Urothelium cell line (cell line): ENCODE data around the gene DBX1.
"Not testable (repeated sequence)": the region's sequence is repeated elsewhere in the genome, so short reads cannot be mapped to it uniquely, and the experiment has no call there.

ENCODE experiments used
- DNase-seq: peaks from one replicate; pipeline ENCODE4 v3.0.0; 2011; ENCODE audit warnings: low spot score, mixed read lengths
- FAIRE-seq: peaks from 2 replicates; lab custom pipeline; 2011; peaks lifted over from hg19 to GRCh38; lab: Jason Lieb, UNC

Gene DBX1, protein sequence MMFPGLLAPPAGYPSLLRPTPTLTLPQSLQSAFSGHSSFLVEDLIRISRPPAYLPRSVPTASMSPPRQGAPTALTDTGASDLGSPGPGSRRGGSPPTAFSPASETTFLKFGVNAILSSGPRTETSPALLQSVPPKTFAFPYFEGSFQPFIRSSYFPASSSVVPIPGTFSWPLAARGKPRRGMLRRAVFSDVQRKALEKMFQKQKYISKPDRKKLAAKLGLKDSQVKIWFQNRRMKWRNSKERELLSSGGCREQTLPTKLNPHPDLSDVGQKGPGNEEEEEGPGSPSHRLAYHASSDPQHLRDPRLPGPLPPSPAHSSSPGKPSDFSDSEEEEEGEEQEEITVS

DNA sequence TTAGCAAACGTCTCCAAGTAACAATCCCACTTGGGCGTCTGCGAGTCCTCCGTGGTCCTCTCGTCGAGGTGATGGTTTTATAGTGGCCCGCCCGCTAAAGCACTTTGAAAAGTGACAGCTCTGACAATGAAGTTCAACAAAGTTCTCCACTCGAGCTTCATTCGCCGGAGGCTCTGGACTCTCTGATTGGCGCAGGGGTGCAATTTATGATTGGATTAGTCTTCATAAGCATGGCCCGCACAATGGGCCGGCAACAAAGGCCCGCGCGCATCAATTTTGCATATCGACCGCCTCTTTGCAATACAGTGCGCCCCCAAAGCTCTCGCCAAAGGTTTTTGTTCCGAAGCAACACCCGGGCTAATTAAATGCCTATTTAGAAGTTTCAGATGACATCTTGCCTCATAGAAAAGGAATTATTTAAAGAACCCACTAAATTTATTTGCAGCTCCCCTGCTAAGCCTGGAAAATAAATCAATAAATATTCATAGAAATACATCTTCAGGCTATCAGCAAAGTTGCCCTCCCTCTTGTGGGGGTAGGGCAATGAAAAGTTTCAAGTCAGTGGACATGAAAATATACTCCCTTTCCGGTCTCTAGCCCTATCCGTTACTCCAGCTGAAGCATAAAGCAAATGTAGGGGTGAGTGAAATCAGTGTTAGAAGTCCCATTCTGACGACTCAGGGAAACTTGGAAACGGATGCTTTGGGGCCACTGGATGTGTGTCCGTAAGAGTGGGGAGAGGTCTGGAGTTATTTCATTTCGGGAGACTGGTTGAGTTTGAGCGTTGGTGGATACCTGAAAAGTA is at the start of gene DBX1:
Gene DBX1 (minus strand): TSS at position 51 of the 805 bp plus-strand sequence. CDS start 151 bp downstream, outside the sequence.
- DNase-seq (no peak), FAIRE-seq (no peak)

DNA sequence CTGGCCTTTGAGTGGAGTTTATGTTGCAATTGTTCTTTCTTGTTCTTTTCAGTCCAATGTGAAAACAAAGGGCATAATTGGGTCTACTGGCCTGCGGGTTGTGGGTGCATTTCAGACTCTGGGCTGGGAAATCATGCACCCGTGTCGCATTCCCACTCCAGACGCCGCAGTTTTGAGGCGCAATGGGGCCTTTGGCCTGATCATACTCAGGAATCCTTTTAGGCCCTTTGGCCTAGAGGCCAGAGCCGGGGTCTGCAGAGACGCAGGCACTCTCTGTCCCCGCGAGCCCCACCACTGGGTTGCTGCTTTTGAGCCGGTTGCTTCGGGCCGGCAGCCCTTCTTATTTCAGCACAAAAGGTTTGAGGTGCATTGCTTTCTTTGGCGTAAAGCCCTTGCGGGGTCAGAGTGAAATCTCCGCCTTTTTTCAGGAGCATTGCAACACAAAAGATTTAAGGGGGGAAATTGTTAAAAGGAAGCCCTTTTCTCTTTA is 48.4 kb upstream of the DBX1 start:
- no peak for DNase-seq
- no peak for FAIRE-seq

DNA sequence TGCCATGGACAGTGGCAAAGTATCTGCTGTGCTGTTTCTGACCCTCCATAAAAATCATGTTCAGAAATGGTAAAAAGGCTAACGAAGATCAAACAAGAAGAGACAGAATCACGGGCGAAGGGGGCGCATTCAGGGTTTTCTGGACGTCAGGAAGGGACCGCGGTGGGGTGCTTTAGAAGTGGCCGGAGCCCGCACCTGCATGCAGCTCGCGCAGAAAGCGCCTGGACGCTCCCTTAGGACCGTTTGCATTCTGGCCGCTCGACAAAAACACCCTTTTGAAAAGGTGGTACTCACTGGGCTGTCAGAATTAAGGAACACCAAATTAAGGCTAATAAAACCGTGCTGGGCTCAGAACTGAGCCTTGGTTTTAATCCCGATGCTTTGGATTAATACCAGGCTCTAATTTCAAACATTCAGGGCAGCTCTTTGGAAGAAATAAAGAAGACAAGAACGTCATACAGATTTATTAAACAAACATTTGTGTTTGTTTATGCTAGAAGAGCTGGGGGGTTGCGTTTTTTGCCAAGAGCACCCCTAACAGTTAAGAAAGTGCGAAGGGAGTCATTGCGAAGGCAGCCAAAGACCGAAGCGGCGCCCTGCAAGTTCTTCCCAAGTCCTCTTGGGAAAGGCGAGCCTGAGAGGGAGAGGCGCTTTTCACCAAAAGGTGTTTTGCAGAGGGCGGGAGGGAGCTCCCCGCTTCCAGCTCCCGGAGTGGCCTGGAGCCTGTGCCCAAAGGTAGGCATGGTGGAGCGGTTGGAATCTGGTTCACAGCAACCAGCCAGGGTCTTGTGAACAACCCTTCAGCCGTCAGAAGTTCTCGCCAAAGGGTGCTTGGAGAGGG is 47.7 kb upstream of the DBX1 start:
- DNase-seq (no peak), FAIRE-seq (no peak)

DNA sequence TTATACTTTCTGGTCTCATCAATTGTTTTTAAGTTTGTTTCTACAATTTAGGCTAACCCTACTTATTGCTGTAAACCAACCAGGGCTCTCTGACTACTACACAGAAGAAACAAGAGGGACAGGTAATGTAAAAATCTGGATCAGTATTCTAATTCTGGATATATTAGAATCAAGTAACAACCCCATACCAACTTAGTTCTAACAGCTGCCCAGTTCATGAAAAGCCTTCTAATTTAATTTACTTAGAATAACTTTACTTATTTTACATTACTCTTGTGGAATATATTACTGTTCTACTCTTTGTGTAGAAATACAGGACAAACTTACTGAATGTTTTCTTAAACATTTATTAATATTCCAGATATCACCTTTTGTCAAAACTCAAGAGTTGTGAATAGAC is 45.5 kb upstream of the DBX1 start:
- DNase-seq (no peak), FAIRE-seq (no peak)

DNA sequence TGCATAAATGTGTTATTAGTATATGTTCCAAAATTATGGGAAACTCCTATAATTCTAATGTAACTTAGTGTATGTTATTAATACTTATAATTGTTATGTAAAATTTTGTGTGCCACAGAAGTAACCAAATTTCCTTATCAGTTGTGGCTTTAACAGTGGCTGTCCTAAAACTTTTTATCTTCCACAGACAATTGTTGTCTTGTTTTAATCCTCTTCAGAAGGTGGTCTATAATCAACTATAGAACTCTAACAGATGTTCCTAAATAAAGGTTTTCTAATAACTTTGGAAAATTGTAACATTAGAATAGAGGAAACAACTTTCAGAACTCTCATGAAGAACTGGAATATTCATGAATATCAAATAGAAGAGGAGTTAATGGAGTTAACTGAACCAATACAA is 44.4 kb upstream of the DBX1 start:
- DNase-seq, result no peak
- no peak for FAIRE-seq

DNA sequence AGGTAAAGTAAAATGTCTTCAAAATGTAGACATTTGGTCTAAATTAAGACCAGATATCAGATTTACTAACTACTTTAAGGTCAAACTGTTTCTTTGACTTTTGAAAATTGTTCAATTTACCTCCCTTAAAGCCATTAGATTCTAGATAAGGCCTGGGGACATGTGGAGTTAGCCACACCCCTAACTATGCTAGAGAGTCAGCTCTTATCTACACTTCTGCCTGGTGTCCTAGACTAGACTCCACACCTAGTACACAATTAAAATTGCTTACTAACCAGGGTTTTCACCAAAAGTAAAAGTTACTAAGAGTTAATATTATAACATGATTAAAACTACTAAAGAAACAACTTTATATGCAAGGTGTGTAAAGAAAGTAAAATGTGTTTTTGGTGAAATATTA is 43.6 kb upstream of the DBX1 start:
- FAIRE-seq, result no peak

DNA sequence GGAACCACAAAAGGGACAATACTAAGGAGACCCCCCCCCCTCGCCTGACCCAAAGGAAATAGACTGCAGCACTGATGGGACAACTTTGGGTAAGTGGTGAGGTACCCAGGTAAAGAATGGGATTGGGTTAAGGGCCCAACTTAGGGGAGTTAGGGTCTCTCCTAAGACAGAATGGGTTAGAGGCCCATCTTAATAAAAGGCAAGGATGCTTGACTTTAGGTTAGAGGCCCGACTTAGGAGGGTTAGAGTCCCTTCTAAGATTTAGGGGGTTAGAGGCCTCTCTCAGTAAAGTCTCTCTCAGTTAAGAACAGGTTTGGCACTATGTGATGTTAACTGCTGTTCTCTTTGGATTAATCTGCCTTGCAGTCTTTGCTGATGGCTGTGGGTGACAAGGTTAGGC is 41.0 kb upstream of the DBX1 start:
- no peak for FAIRE-seq
- DNase-seq, result no peak

More for the DNA sequence above, 43.6 kb upstream of the DBX1 start:
- DNase-seq, result no peak

DNA sequence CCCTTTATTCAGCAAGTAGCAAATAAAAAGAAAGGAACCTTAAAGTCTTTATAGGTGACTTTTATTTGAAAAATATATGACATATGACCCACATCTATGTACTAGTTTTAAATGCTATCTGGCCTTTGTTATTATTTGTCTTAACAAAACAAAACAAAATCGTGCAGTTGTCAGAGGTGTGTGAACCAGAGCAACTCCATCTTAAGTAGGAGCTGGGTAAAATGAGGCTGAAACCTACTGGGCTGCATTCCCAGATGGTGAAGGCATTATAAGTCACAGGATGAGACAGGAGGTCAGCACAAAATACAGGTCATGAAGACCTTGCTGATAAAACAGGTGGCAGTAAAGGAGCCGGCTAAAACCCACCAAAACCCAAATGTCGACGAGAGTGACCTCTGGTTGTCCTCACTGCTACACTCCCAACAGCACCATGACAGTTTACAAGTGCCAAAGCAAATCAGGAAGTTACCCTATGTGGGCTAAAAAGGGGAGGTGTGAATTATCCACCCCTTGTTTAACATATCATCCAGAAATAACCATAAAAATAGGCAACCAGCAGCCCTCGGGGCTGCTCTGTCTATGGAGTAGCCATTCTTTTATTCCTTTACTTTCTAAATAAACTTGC is 40.2 kb upstream of the DBX1 start:
- DNase-seq, result not testable (repeated sequence)

DNA sequence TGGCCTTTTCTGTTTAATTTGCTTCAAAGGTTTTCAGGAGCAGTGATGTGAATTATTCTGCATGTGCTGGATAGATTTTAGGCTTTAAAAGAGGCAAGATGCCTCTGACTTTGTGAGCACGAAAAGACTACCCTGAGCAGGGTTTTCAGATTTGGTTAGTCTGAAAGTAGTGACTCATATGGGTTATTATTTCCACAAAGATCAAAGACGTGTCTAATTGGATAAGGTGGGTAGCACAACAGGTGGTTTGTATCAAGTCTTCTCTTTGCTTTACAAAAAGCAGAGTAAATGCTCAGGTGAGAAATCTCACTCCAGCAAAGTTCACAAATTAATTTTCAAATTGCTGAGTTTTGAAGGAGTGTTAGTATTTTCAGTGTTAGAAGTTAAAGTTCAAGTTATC is 37.6 kb upstream of the DBX1 start:
- no peak for DNase-seq
- no peak for FAIRE-seq

More for the DNA sequence above, 40.2 kb upstream of the DBX1 start:
- FAIRE-seq, result not testable (repeated sequence)

DNA sequence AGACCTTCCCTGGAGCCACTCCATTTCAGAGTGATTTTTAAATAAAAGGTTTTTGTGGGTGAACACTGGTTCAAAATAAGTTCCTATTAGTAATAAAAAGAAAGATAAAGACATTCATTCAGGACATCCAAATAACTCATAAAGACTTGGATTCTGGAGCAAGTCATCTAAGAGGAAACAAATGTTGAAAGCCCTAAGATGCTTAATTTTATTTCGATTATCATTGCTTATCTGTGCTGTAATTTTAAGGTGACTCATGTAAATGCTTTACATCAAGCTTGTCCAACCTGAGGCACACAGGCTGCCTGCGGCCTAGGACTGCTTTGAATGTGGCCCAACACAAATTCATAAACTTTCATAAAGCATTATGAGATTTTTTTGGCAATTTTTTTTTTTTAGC is 34.2 kb upstream of the DBX1 start:
- DNase-seq (no peak), FAIRE-seq (no peak)

DNA sequence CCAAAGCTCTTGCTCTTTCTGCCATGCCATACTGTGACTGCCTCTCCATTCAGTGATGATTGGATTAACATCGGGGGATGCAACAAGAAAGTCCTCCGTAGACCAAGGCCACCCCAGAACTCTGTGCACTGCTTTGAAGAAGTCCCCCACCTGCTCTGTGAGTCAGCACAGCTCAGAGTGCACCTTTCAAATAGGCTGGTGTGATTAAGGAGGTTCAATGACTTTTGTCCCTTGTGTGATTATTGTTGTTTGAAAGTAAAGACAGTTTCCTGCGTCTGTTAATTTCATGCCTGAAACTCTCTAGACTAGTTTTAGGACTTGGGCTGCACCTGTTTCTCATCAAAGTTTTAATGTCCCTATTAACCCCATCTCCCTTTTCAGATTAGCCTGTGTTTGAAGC is 33.0 kb upstream of the DBX1 start:
- DNase-seq, result no peak

DNA sequence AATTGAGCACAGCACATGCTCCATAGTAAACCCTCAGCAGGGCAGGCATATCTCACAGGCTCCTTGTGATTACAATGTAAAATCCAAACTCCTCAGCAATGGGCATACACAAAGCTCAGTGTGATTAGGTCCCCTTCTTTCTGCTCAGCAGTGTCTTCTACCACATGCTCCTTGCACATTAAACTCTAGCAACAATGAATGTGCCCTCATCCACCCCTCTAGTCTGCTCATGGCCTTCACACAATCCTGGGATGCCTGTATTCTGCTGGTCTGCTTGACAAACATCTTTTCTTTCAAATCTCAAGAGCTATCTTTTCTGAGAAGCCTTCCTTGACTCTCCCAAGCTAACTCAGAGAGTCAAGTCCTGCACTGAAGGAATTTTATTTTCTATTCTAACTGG is 32.4 kb upstream of the DBX1 start:
- FAIRE-seq (no peak), DNase-seq (no peak)

More for the DNA sequence above, 33.0 kb upstream of the DBX1 start:
- FAIRE-seq, result no peak

DNA sequence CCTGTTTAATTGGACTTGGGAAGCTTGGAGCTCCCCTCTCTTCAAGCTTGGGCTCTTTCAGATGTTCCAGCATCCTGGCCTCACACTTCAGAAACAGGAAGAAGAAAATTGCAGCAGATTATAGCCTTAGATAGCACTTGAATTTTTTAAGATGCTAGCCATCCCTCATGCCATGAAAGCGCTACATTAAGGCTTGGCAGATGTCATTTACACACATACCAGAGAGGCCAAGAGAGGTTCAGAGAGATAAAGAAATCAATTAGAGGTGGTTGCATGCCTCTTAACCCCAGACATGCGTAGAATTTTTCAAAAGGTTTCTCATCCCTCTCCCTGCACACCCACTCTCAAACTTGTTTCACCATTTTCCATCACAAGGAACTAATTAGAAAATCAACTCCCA is 31.9 kb upstream of the DBX1 start:
- DNase-seq (no peak), FAIRE-seq (no peak)

DNA sequence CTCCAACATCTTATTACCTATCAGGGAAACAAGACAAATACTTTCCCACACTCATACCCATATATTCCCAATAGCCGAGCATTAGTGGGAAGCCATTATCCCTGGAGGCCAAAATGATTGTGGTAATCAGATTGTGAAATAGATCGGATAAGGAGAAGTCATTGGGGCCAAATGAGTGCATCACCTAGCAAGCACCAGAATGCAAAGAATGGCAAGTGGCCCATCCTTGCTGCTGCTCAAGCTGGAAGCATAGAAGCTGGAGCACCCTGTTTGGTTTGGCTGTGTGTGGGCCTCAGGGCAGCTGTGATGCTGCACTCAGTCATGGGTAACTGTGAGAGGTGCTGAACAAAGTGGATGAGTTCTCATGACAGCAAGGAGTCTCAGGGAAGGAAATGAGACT is 18.7 kb upstream of the DBX1 start:
- DNase-seq (no peak), FAIRE-seq (no peak)

DNA sequence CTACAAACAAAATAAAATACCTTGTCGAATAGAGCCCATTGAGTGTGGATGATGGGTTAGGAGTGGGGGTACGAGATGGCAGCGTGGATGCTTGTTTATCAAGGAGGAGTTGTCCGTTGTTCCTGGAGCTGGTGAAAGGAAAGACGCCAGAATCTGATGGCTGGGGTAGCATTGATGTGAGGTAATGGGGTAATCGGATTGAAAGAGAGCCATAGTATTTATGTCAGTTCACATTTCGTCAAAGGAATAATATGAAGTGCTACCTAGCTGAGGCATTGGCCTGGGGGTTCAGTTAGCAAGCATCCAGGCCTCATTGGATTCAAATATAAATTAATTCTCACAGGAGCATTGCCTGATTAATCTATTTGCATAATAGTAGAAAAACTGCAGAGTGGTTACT is 16.9 kb upstream of the DBX1 start:
- FAIRE-seq, result no peak
- no peak for DNase-seq

DNA sequence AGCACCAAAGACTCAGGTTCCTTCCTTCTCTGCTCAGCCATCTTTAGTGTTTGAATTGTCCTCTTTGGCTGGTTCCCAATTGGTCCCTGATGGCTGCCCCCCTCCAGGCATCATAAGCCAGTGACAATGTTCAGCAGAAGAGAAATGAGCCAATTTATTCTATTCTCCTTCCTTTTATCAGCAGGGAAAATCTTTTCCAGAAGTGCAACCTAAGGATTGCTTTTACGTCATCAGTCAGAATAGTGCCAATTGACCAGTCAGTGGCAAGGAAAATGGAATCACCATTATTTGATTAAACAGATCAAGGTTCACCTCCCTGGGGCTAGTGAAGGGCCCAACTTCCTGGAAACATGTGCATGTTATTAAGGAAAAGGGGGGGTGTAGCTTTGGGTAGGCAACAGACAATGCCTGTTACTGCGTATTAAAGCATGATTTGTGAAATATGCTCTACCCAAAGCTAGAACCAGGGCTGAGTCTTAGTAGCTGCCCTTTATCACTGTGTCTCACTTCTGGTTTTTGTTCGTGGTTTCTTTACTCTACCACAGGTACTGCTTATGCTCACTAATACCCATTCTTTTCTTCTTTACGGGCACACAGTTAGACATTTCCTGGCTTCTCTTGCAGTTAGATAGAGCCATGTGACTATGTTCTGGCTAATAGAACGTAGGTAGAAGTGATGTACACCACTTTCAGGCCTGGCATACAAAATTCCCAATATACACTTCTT is 12.6 kb upstream of the DBX1 start:
- FAIRE-seq (peak; percentile 30), DNase-seq (no peak)

DNA sequence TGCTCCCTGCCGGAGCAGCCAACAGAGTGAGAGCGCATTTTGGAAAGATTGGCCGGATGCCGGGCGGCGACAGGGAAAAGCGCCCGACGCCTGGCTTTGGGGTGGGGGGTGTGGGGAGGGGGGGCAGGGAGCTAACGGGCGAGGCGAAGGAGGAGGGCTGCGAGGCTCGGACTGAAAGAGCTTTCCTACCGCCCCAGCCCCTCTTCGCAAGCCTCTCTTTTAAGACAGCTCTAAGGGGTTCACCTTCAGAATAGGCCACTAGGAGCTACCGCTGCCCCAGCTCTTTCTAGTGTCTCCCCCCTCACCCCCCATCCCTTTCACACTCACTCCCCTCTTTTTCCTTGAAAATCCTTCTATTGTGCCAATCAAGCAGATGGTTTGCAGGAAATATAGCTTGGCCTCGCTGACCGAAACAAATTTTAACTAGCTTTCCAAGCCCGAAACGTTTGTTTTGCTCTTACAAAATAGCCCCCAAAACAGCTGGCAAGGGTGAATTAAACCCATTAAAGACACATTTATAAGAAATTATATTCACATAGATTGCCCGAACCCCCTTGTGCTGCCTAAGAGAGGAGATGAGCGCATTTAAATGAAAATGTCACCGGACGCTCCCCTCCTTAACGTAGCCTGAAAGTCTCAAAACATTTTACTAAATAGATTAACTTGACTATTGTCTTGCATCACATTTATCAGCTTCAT is 3.7 kb upstream of the DBX1 start:
- FAIRE-seq (no peak), DNase-seq (no peak)

DNA sequence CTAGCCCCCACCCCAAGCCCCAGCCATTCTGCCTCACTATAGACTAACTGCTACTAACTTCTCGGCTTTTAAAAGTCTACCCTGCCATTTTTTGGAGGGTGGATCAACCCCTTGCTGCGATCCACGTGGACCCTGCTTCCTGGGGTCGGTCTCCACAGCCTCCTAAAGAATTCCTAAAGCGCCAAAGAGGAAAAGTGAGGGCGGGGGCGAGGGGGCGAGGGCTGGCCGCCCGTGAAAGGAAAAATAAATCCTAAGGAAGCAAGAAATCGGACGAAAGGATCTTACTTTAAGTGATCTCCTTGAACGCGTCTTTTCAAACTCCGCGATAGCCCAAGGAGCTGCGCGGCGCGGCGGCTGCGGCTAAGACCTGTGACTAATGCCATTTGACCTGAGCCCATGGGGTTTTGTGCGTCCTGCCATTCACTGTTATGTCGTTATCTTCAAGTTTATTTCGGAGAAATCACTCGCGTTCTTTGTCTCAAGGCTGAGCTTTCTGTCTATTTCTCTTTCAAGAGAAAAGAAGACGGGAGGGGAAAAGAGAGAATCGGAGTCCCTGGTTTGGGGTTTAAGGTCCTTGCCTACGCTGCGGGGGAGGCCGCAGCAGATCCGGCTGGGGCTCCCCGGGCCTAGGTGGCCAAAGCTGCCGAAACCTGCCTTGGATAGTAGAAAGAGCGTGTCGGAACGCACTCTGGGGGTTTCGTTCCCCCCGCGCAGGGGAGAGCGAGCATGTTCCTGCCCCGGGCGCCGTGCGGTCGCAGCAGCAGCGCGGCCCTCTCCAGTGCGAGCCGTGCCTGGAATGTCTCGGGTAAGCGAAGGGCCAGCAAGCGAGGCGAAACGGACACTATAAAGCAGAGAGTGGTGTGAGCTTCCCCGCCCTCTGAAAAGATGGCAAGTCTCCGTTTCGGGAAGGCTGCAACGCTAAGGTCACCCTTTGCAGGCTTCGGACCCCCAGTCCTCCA is 2.8 kb upstream of the DBX1 start:
- FAIRE-seq (no peak), DNase-seq (no peak)
